Spleen (tissue), 11 donors: ENCODE data around the gene BASP1. TPM values are rescaled to one million over a fixed set of nuclear protein-coding genes. Genes with fewer than 3 reads are reported as not detected.

Experiments
- DNase-seq: peaks from one replicate; pipeline ENCODE4 v3.0.0-alpha.2; 2020
- H3K27ac ChIP-seq, 8 donors: fragments of 200-600 bp; sonication (generic) in 7 of 8; 1 replicate in 4 of 8; 2 replicates in 4 of 8; pipeline versions ENCODE4 v1.5.0 to v1.8.0; 2016 to 2021; ENCODE audit warnings: inconsistent platforms in 4 of 8, mild to moderate bottlenecking in 4 of 8, moderate library complexity in 1 of 8
- H3K27me3 ChIP-seq, 7 donors: fragments of 200-600 bp; sonication (generic) in 6 of 7; replicated peaks in 1 of 7; 1 replicate in 4 of 7; 2 replicates in 3 of 7; pipeline versions ENCODE4 v1.5.0 to v1.8.0; 2016 to 2021; ENCODE audit warnings: inconsistent platforms in 3 of 7, mild to moderate bottlenecking in 1 of 7
- H3K36me3 ChIP-seq, 6 donors: fragments of 200-600 bp; sonication (generic) in 5 of 6; 1 replicate in 4 of 6; 2 replicates in 2 of 6; pipeline versions ENCODE4 v1.5.0 to v1.8.0; 2016 to 2021; ENCODE audit warnings: inconsistent platforms in 2 of 6
- H3K4me1 ChIP-seq, 6 donors: fragments of 200-600 bp; sonication (generic) in 5 of 6; 1 replicate in 3 of 6; 2 replicates in 3 of 6; pipeline versions ENCODE4 v1.5.0 to v1.8.0; 2016 to 2021; ENCODE audit warnings: inconsistent platforms in 3 of 6
- H3K4me3 ChIP-seq, 8 donors: fragments of 200-600 bp; sonication (generic) in 7 of 8; 1 replicate in 4 of 8; 2 replicates in 4 of 8; pipeline versions ENCODE4 v1.5.0 to v1.8.0; 2016 to 2021; ENCODE audit warnings: inconsistent platforms in 4 of 8, mild to moderate bottlenecking in 4 of 8, moderate library complexity in 2 of 8
- H3K9me3 ChIP-seq, 8 donors: fragments of 200-600 bp; sonication (generic) in 7 of 8; 1 replicate in 4 of 8; 2 replicates in 4 of 8; pipeline versions ENCODE4 v1.5.0 to v1.8.0; 2016 to 2021; ENCODE audit warnings: inconsistent platforms in 4 of 8
- CTCF ChIP-seq, 11 experiments: fragments of 200-600 bp in 7 of 11; fragments of 450-650 bp in 4 of 11; sonication (generic) in 4 of 11; IDR thresholded peaks in 8 of 11; conservative IDR thresholded peaks in 3 of 11; 1 replicate in 7 of 11; 2 replicates in 4 of 11; pipeline versions ENCODE4 v1.4.0 to v1.8.0; 2016 to 2021; ENCODE audit warnings: antibody characterized with exemption in 11 of 11, inconsistent platforms in 4 of 11, mild to moderate bottlenecking in 1 of 11
- POLR2A ChIP-seq, 3 donors: fragments of 450-650 bp; IDR thresholded peaks; one replicate each; pipeline ENCODE4 v1.5.1; 2017; ENCODE audit warnings: antibody characterized with exemption in 3 of 3, mild to moderate bottlenecking in 1 of 3
- POLR2AphosphoS5 ChIP-seq, 3 donors: sonication (generic); formaldehyde crosslinking; IDR thresholded peaks; one replicate each; pipeline ENCODE4 v1.5.1; 2017; ENCODE audit warnings: antibody characterized with exemption in 3 of 3
- WGBS, 5 donors: extraction: QIAGEN DNeasy Blood & Tissue Kit in 3 of 5; methylation state at CpG; one replicate each; pipeline versions ENCODE4 v1.1.5 to v1.1.7; 2013 to 2018; 5-methylcytosine and 5-hydroxymethylcytosine counted together
- intact Hi-C: fragments of 100-400 bp; cut with DNase I; formaldehyde crosslinking; loops from one replicate; pipeline ENCODE4 v1.15.0; 2023; ENCODE audit warnings: low total_unique reads
- polyA plus RNA-seq, 3 donors: library from polyadenylated mRNA; stranded (reverse); fragments of 200-250 nt; gene quantifications; one replicate each; pipeline ENCODE4 v1.2.1, GENCODE V29; 2013
- total RNA-seq, 7 donors: library from RNA; depleted of rRNA in 3 of 7; stranded (reverse); fragments of >200 nt in 3 of 7; fragmentation: NEBNext Ultra II Directional in 4 of 7; extraction: Animal tissue kit (Norgen Biotek cat#: 25700) in 4 of 7; gene quantifications; one replicate each; pipeline versions ENCODE4 v1.1.0 to v1.2.1, GENCODE V29; 2016 to 2021
- donor health status: healthy with polysubstance abuse.
- donor health status: DM: no; HTN: no; CAD: no; lungs with moderate emphysema.
- donor health status: DM: no; HTN: no; CAD: no.
- donor health status: Bipolar disorder and iron deficiency.
- donor health status: healthy.
- donor health status: DM: no; HTN: no; CAD: no.
- donor health status: DM: yes; HTN: yes; CAD: no.

BASP1 gene
- total and polyA plus RNA-seq, 10 donors: 44.5 to 168 (median 102) TPM

DNA sequence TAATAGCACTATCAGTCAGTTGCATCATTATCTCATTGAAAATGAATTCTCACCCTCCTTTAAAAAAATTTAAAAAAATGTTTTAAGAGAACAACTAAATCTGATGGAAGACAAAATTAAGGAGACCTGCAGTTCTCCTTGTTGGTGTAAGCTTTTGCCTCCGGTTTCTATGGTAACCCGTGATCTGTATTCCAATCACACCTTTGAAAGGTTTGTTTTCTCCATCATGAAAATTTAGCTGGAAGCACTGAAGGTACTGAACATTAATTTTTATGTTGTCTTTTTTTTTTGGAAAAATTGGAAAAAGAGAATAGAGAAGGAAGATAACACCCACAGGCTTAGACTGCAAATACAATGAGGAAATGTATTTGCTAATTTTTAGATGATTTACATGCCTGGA is 2.5 kb upstream of the BASP1 start:
- H3K4me3 ChIP-seq: no peak overlapping the region
- intact Hi-C loops: loop anchor here (10.0 kb wide), 1 partner anchor 1100 kb away; no protein-coding TSS in a partner anchor
- no peak for DNase-seq
- H3K4me1 ChIP-seq: peaks cover 2 to 58% (median 16%) of the 10 kb centered on the region in 6 donors
- WGBS, 5 donors: 87 to 96% (median 91%) methylated on average over 2 of the region's 2 CpGs
- peaks cover 0 to 46% (median 18%) of the 10 kb centered on the region in 7 donors for H3K27me3 ChIP-seq
- no peaks in the 10 kb centered on the region for H3K9me3 ChIP-seq
- H3K27ac ChIP-seq: no peak overlapping the region
- no peaks in the 10 kb centered on the region for H3K36me3 ChIP-seq
- no peak for TF ChIP-seq POLR2A (IDR thresholded peaks at IDR 0.05)
- no peak for TF ChIP-seq POLR2AphosphoS5 (IDR thresholded peaks at IDR 0.05)
- no peak for TF ChIP-seq CTCF (IDR thresholded peaks at IDR 0.05 in 8 of 11, conservative IDR thresholded peaks at IDR 0.05 in 3 of 11)

- intact Hi-C loops: loop anchor here (10.0 kb wide), 1 partner anchor 1099 kb away; no protein-coding TSS in a partner anchor
- no peak overlapping the region for H3K4me3 ChIP-seq
- no peaks in the 10 kb centered on the region for H3K36me3 ChIP-seq
- no peak for TF ChIP-seq CTCF (IDR thresholded peaks at IDR 0.05 in 8 of 11, conservative IDR thresholded peaks at IDR 0.05 in 3 of 11)
- no peaks in the 10 kb centered on the region for H3K9me3 ChIP-seq
- peaks cover 0 to 46% (median 18%) of the 10 kb centered on the region in 7 donors for H3K27me3 ChIP-seq
- H3K4me1 ChIP-seq: peaks cover 2 to 62% (median 18%) of the 10 kb centered on the region in 6 donors
- 60 to 69% (median 66%) methylated on average over 2 of the region's 2 CpGs for WGBS, 5 donors
- no peak for DNase-seq
- peak overlapping the region in 1 of 8 donors; percentile 96 for H3K27ac ChIP-seq
Measured at GRCh38 chr5:17215361-17215760, 2.1 kb upstream of the BASP1 start.

GRCh38 chr5:17216176-17216973 is 1.1 kb upstream of the BASP1 start:
- Histone ChIP-seq H3K4me3 (peak overlapping the region; percentile 25 to 87 (median 46)), H3K27me3 (peaks cover 0 to 46% (median 18%) of the 10 kb centered on the region in 7 donors), H3K27ac (peak overlapping the region in 7 of 8 donors; percentile 77 to 96 (median 88)), H3K4me1 (peaks cover 2 to 72% (median 27%) of the 10 kb centered on the region in 6 donors), H3K36me3 (no peaks in the 10 kb centered on the region), H3K9me3 (no peaks in the 10 kb centered on the region)
- peak; percentile 93 for DNase-seq
- WGBS, 5 donors: 1 to 2% (median 2%) methylated on average over 59 of the region's 59 CpGs
- peak; percentile 41 to 62 (median 42) for TF ChIP-seq POLR2AphosphoS5 (IDR thresholded peaks at IDR 0.05)
- TF ChIP-seq CTCF (IDR thresholded peaks at IDR 0.05 in 8 of 11, conservative IDR thresholded peaks at IDR 0.05 in 3 of 11): peak; percentile 67 to 90 (median 82)
- TF ChIP-seq POLR2A (IDR thresholded peaks at IDR 0.05): no peak
- intact Hi-C loops: loop anchor here (10.0 kb wide), 1 partner anchor 1098 kb away; no protein-coding TSS in a partner anchor

DNA sequence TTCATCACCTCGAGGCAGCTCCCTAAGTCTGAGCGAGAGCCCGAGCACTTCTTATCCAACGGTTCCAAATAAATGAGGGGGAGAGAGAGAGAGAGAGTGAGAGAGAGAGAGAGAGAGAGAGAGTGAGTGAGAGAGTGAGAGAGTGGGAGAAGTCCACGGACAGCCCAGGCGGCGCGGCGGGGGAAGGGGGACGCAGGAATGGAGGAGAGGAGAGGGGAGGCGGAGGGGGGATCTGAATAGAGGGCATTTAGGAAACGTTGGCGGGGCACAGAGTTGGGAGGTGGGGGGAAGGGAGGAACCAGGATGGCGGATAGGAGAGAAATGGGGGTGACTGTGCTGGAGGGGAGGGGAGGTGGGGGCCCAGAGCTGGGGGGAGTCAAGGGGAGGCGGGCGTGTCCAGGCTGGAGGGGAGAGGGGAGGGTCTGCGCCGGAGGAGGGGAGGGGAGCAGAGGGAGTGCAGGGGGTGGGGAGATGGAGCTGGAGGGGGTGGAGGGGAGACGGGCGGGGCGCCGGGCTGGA is 398 bp upstream of the BASP1 start:
- Histone ChIP-seq H3K4me1 (peaks cover 2 to 79% (median 33%) of the 10 kb centered on the region in 6 donors), H3K27me3 (peaks cover 0 to 46% (median 18%) of the 10 kb centered on the region in 7 donors), H3K4me3 (peak overlapping the region in 7 of 8 donors; percentile 37 to 87 (median 55)), H3K9me3 (no peaks in the 10 kb centered on the region), H3K36me3 (no peaks in the 10 kb centered on the region), H3K27ac (peak overlapping the region in 7 of 8 donors; percentile 77 to 96 (median 88))
- peak; percentile 90 for DNase-seq
- TF ChIP-seq CTCF (IDR thresholded peaks at IDR 0.05 in 8 of 11, conservative IDR thresholded peaks at IDR 0.05 in 3 of 11) (peak in 1 of 11 experiments; percentile 23), POLR2AphosphoS5 (IDR thresholded peaks at IDR 0.05) (no peak), POLR2A (IDR thresholded peaks at IDR 0.05) (no peak)
- 0 to 3% (median 3%) methylated on average over 16 to 22 of the region's 22 CpGs for WGBS, 5 donors
- intact Hi-C loops: loop anchor here (10.0 kb wide), 1 partner anchor 1098 kb away; no protein-coding TSS in a partner anchor
